HEK293T (cell line): ENCODE measurements around the gene TSKU.
"Not testable (repeated sequence)": the region's sequence is repeated elsewhere in the genome, so short reads cannot be mapped to it uniquely, and the experiment has no call there.

Experiments
- CTCF ChIA-PET: fragments of 350-600 bp; formaldehyde crosslinking; extraction: SDS; loops from one replicate; lab custom pipeline; 2021; ENCODE audit warnings: antibody characterized with exemption, inconsistent platforms; lab: Yijun Ruan, JAX
- POLR2A ChIA-PET: fragments of 350-600 bp; formaldehyde crosslinking; extraction: SDS; loops from one replicate; lab custom pipeline; 2020; ENCODE audit warnings: antibody characterized with exemption, inconsistent platforms; lab: Yijun Ruan, JAX
- DNase-seq: peaks from one replicate; pipeline ENCODE4 v3.0.0; 2012; ENCODE audit warnings: mixed read lengths; ENCODE audit errors: extremely low spot score
- ARNT ChIP-seq: fragments of 450-650 bp; IDR thresholded peaks from 2 replicates; pipeline ENCODE4 v1.6.1; 2017; ENCODE audit warnings: mild to moderate bottlenecking
- BHLHE40 ChIP-seq: fragments of 450-650 bp; IDR thresholded peaks from 2 replicates; pipeline ENCODE4 v1.6.1; 2016; ENCODE audit warnings: mild to moderate bottlenecking, moderate library complexity, borderline replicate concordance
- CTBP1 ChIP-seq: fragments of 450-650 bp; IDR thresholded peaks from 2 replicates; pipeline ENCODE4 v1.6.1; 2016; ENCODE audit warnings: borderline replicate concordance
- ELF4 ChIP-seq: fragments of 450-650 bp; IDR thresholded peaks from 2 replicates; pipeline ENCODE4 v1.6.1; 2017; ENCODE audit warnings: antibody characterized with exemption
- FOXA1 ChIP-seq: fragments of 450-650 bp; IDR thresholded peaks from 2 replicates; pipeline ENCODE4 v1.6.1; 2016; ENCODE audit warnings: mild to moderate bottlenecking
- FOXK2 ChIP-seq: fragments of 450-650 bp; IDR thresholded peaks from 2 replicates; pipeline ENCODE4 v1.6.1; 2016; ENCODE audit warnings: mild to moderate bottlenecking
- FOXM1 ChIP-seq: fragments of 450-650 bp; IDR thresholded peaks from 2 replicates; pipeline ENCODE4 v1.6.1; 2017; ENCODE audit warnings: mild to moderate bottlenecking, borderline replicate concordance
- HDGF ChIP-seq: fragments of 450-650 bp; IDR thresholded peaks from 2 replicates; pipeline ENCODE4 v1.6.1; 2017; ENCODE audit warnings: antibody characterized with exemption, borderline replicate concordance
- L3MBTL2 ChIP-seq: fragments of 450-650 bp; conservative IDR thresholded peaks from 2 replicates; pipeline ENCODE4 v1.6.1; 2016; ENCODE audit warnings: mild to moderate bottlenecking
- LEF1 ChIP-seq: fragments of 450-650 bp; IDR thresholded peaks from 2 replicates; pipeline ENCODE4 v1.6.1; 2017; ENCODE audit warnings: mild to moderate bottlenecking, borderline replicate concordance
- NFRKB ChIP-seq: fragments of 450-650 bp; IDR thresholded peaks from 2 replicates; pipeline ENCODE4 v1.6.1; 2016; ENCODE audit warnings: mild to moderate bottlenecking, moderate library complexity
- PKNOX1 ChIP-seq: fragments of 450-650 bp; IDR thresholded peaks from 2 replicates; pipeline ENCODE4 v1.6.1; 2016
- SP1 ChIP-seq: fragments of 450-650 bp; IDR thresholded peaks from 2 replicates; pipeline ENCODE4 v1.6.1; 2017
- SUZ12 ChIP-seq: fragments of 450-650 bp; IDR thresholded peaks from 2 replicates; pipeline ENCODE4 v1.6.1; 2016; ENCODE audit warnings: mild to moderate bottlenecking
- TARDBP ChIP-seq: fragments of 450-650 bp; IDR thresholded peaks from 2 replicates; pipeline ENCODE4 v1.6.1; 2016
- ZNF384 ChIP-seq: fragments of 450-650 bp; IDR thresholded peaks from 2 replicates; pipeline ENCODE4 v1.6.1; 2016

The TSKU gene

DNA sequence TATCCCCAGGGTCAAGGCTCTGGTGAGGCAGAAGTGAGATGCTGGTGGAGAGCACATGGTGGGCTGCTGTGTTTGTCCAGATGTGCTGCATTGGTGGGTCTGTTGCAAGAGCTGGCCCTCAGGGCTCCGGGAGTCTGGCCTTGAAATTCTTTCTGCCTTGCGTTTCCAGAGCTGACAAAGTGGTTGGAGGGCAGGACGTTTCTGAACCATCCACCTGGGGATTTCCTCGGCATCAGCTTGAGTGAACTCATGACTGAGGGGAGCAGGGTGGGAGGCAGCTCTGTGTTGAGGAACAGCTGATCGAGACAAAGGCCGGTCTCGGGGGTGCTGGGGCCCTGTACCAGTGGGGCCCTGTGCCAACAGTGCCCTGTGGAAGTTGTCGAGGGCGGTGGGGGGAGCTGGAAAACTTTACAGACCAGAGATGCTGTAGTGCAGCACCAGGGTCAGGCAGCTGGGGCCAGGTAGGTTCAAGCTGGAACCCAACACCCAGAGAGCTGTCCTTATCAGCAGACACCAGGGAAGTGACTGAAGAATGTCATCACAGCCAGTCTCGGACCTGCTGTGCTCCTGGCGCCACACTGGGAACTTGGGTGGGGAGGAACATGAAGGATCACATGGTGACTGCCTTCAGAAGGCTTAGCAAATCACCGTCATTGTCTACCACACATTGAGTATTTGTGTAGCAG is 4.9 kb downstream of the TSKU start:
- ChIA-PET CTCF (interaction anchor here (0.5 to 1.5 kb wide), 4 partner anchors 10 to 413 kb away, joined by 3 to 7 read pairs (median 4); no protein-coding TSS in a partner anchor), POLR2A (no interaction called here)
- DNase-seq, result no peak
- TF ChIP-seq SP1, result no peak
- no peak for TF ChIP-seq BHLHE40
- TF ChIP-seq FOXM1, result no peak
- TF ChIP-seq TARDBP, result no peak
- no peak for TF ChIP-seq L3MBTL2
- TF ChIP-seq ELF4, result no peak
- no peak for TF ChIP-seq LEF1
- TF ChIP-seq HDGF, result no peak
- no peak for TF ChIP-seq PKNOX1
- TF ChIP-seq CTBP1, result no peak
- no peak for TF ChIP-seq FOXA1

GRCh38 chr11:76788661-76789442 is 5.7 kb downstream of the TSKU start:
- no peak for DNase-seq
- ChIA-PET POLR2A (no interaction called here), CTCF (interaction anchor here (0.6 to 1.5 kb wide), 2 partner anchors 9 to 216 kb away, joined by 3 to 7 read pairs; no protein-coding TSS in a partner anchor)
- TF ChIP-seq NFRKB (no peak), HDGF (no peak), ELF4 (no peak)

- ChIA-PET CTCF (no interaction called here), POLR2A (no interaction called here)
- TF ChIP-seq PKNOX1 (no peak), TARDBP (no peak), NFRKB (no peak), ZNF384 (no peak), ARNT (no peak), FOXA1 (no peak), L3MBTL2 (no peak), FOXK2 (no peak), BHLHE40 (no peak), HDGF (no peak), SP1 (no peak), SUZ12 (no peak), LEF1 (no peak), FOXM1 (no peak), ELF4 (no peak), CTBP1 (no peak)
- no peak for DNase-seq
These were observed 6.2 kb downstream of the TSKU start for GRCh38 chr11:76789443-76789719.

GRCh38 chr11:76790251-76790650 is 7.1 kb downstream of the TSKU start:
- ChIA-PET POLR2A (no interaction called here), CTCF (no interaction called here)
- DNase-seq, result no peak
- TF ChIP-seq L3MBTL2, result no peak
- no peak for TF ChIP-seq FOXM1
- no peak for TF ChIP-seq SUZ12
- TF ChIP-seq BHLHE40, result no peak
- no peak for TF ChIP-seq FOXA1
- no peak for TF ChIP-seq ELF4

GRCh38 chr11:76791002-76791770 is 8.0 kb downstream of the TSKU start:
- CTCF ChIA-PET, result interaction anchor here (0.6 to 1.0 kb wide), 2 partner anchors 54 to 1388 kb away, joined by 3 read pairs; no protein-coding TSS in a partner anchor
- POLR2A ChIA-PET, DNase-seq: not testable (repeated sequence)

DNA sequence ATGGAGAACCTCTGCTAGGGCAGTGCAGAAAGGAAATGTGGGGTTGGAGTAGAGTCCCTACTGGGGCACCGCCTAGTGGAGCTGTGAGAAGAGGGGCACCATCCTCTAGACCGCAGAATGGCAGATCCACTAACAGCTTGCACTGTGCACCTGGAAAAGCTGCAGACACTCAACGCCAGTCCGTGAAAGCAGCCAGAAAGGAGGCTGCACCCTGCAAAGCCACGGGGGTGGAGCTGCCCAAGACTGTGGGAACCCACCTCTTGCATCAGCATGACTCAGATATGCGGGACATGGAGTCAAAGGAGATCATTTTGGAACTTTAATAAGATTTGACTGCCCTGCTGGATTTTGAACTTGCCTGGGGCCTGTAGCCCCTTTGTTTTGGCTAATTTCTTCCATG is 8.7 kb downstream of the TSKU start:
- ChIA-PET CTCF (interaction anchor here (0.6 to 1.0 kb wide), 2 partner anchors 55 to 1387 kb away, joined by 3 read pairs; no protein-coding TSS in a partner anchor), POLR2A (no interaction called here)
- DNase-seq, result no peak
- TF ChIP-seq SP1 (no peak), ELF4 (no peak), PKNOX1 (no peak), ARNT (no peak), HDGF (no peak), ZNF384 (no peak), LEF1 (no peak), CTBP1 (no peak), BHLHE40 (no peak), FOXA1 (no peak), TARDBP (no peak), FOXM1 (no peak), SUZ12 (no peak), L3MBTL2 (no peak), NFRKB (no peak)
